ENCODE data around the gene KRT5. TPM values are rescaled to one million over a fixed set of nuclear protein-coding genes. Genes with fewer than 3 reads are reported as not detected.

KRT5 gene
- total RNA-seq, 1 donor, result 0.36 TPM

- H3K9me3 ChIP-seq (ENCODE audit: low read depth, low read length), result no peaks in the 10 kb centered on the region
- no peaks in the 10 kb centered on the region for H3K79me2 ChIP-seq (ENCODE audit: insufficient read depth, low read length)
- no peaks in the 10 kb centered on the region for H4K20me1 ChIP-seq (ENCODE audit: insufficient read depth, low read length)
- H3K4me1 ChIP-seq (ENCODE audit: insufficient read depth, low read length), result no peaks in the 10 kb centered on the region
- no peak overlapping the region for H2AFZ ChIP-seq (ENCODE audit: low read length)
- no peak overlapping the region for H3K4me3 ChIP-seq (ENCODE audit: insufficient read depth, low read length)
- no peak for DNase-seq (ENCODE audit: insufficient read length, low spot score, missing footprints)
- no peak overlapping the region for H3K27ac ChIP-seq (ENCODE audit: low read depth, low read length)
- H3K4me2 ChIP-seq (ENCODE audit: insufficient read depth, low read length), result no peak overlapping the region
- peaks cover 9% of the 10 kb centered on the region for H3K27me3 ChIP-seq (ENCODE audit: insufficient read depth, low read length)
- no peak for TF ChIP-seq CTCF (IDR thresholded peaks at IDR 0.05; ENCODE audit: extremely low read depth, low read depth, low read length)
- H3K36me3 ChIP-seq (ENCODE audit: insufficient read depth, low read length), result no peaks in the 10 kb centered on the region
These were observed 9.7 kb upstream of the KRT5 start for GRCh38 chr12:52529846-52530245.

- Histone ChIP-seq H3K27me3 (ENCODE audit: insufficient read depth, low read length) (peaks cover 9% of the 10 kb centered on the region), H3K9me3 (ENCODE audit: low read depth, low read length) (no peaks in the 10 kb centered on the region), H4K20me1 (ENCODE audit: insufficient read depth, low read length) (no peaks in the 10 kb centered on the region), H3K27ac (ENCODE audit: low read depth, low read length) (no peak overlapping the region), H3K4me2 (ENCODE audit: insufficient read depth, low read length) (no peak overlapping the region), H3K4me1 (ENCODE audit: insufficient read depth, low read length) (no peaks in the 10 kb centered on the region), H2AFZ (ENCODE audit: low read length) (no peak overlapping the region), H3K79me2 (ENCODE audit: insufficient read depth, low read length) (no peaks in the 10 kb centered on the region), H3K36me3 (ENCODE audit: insufficient read depth, low read length) (no peaks in the 10 kb centered on the region), H3K4me3 (ENCODE audit: insufficient read depth, low read length) (no peak overlapping the region)
- no peak for DNase-seq (ENCODE audit: insufficient read length, low spot score, missing footprints)
- TF ChIP-seq CTCF (IDR thresholded peaks at IDR 0.05; ENCODE audit: extremely low read depth, low read depth, low read length), result no peak
These were observed 9.2 kb upstream of the KRT5 start for GRCh38 chr12:52529417-52529816.

- Histone ChIP-seq H3K4me3 (ENCODE audit: insufficient read depth, low read length) (no peak overlapping the region), H3K9me3 (ENCODE audit: low read depth, low read length) (no peaks in the 10 kb centered on the region), H4K20me1 (ENCODE audit: insufficient read depth, low read length) (no peaks in the 10 kb centered on the region), H3K79me2 (ENCODE audit: insufficient read depth, low read length) (no peaks in the 10 kb centered on the region), H3K4me1 (ENCODE audit: insufficient read depth, low read length) (no peaks in the 10 kb centered on the region), H3K36me3 (ENCODE audit: insufficient read depth, low read length) (no peaks in the 10 kb centered on the region), H3K27me3 (ENCODE audit: insufficient read depth, low read length) (peaks cover 13% of the 10 kb centered on the region), H2AFZ (ENCODE audit: low read length) (no peak overlapping the region), H3K4me2 (ENCODE audit: insufficient read depth, low read length) (no peak overlapping the region), H3K27ac (ENCODE audit: low read depth, low read length) (no peak overlapping the region)
- no peak for TF ChIP-seq CTCF (IDR thresholded peaks at IDR 0.05; ENCODE audit: extremely low read depth, low read depth, low read length)
- no peak for DNase-seq (ENCODE audit: insufficient read length, low spot score, missing footprints)
These were observed 8.5 kb upstream of the KRT5 start for GRCh38 chr12:52528641-52529143.

- Histone ChIP-seq H3K4me3 (ENCODE audit: insufficient read depth, low read length) (no peak overlapping the region), H3K27ac (ENCODE audit: low read depth, low read length) (no peak overlapping the region), H3K9me3 (ENCODE audit: low read depth, low read length) (no peaks in the 10 kb centered on the region), H2AFZ (ENCODE audit: low read length) (no peak overlapping the region), H3K36me3 (ENCODE audit: insufficient read depth, low read length) (no peaks in the 10 kb centered on the region), H3K4me2 (ENCODE audit: insufficient read depth, low read length) (no peak overlapping the region), H3K79me2 (ENCODE audit: insufficient read depth, low read length) (no peaks in the 10 kb centered on the region), H3K27me3 (ENCODE audit: insufficient read depth, low read length) (peaks cover 26% of the 10 kb centered on the region), H3K4me1 (ENCODE audit: insufficient read depth, low read length) (no peaks in the 10 kb centered on the region), H4K20me1 (ENCODE audit: insufficient read depth, low read length) (no peaks in the 10 kb centered on the region)
- no peak for TF ChIP-seq CTCF (IDR thresholded peaks at IDR 0.05; ENCODE audit: extremely low read depth, low read depth, low read length)
- DNase-seq (ENCODE audit: insufficient read length, low spot score, missing footprints), result no peak
These were observed 7.1 kb upstream of the KRT5 start for GRCh38 chr12:52527121-52527800.
